ENCODE data around the gene SEPTIN7.
"Not testable (repeated sequence)": the region's sequence is repeated elsewhere in the genome, so short reads cannot be mapped to it uniquely, and the experiment has no call there.

Gene SEPTIN7

GRCh38 chr7:35800718-35801391, at the start of gene SEPTIN7:
SEPTIN7 (plus strand) TSS chr7:35801057; CDS start chr7:35801210, 153 bp downstream.
- DNase-seq (ENCODE audit: low read depth in 3 of 3, low spot score in 1 of 3), result peak; percentile 97 to 98 (median 98)

GRCh38 chr7:35752742-35753141, 48.1 kb upstream of the SEPTIN7 start:
- DNase-seq (ENCODE audit: low read depth in 3 of 3, low spot score in 1 of 3), result no peak

GRCh38 chr7:35753761-35754603, 46.9 kb upstream of the SEPTIN7 start:
- no peak for DNase-seq (ENCODE audit: low read depth in 3 of 3, low spot score in 1 of 3)

GRCh38 chr7:35754741-35755140, 46.1 kb upstream of the SEPTIN7 start:
- DNase-seq (ENCODE audit: low read depth in 3 of 3, low spot score in 1 of 3), result no peak

GRCh38 chr7:35755711-35756110, 45.1 kb upstream of the SEPTIN7 start:
- no peak for DNase-seq (ENCODE audit: low read depth in 3 of 3, low spot score in 1 of 3)

- not testable (repeated sequence) for DNase-seq (ENCODE audit: low read depth in 3 of 3, low spot score in 1 of 3)
Measured at GRCh38 chr7:35756453-35756852, 44.4 kb upstream of the SEPTIN7 start.

GRCh38 chr7:35757574-35757973, 43.3 kb upstream of the SEPTIN7 start:
- DNase-seq (ENCODE audit: low read depth in 3 of 3, low spot score in 1 of 3), result no peak

GRCh38 chr7:35758421-35758820, 42.4 kb upstream of the SEPTIN7 start:
- DNase-seq (ENCODE audit: low read depth in 3 of 3, low spot score in 1 of 3), result no peak

GRCh38 chr7:35760143-35760745, 40.6 kb upstream of the SEPTIN7 start:
- no peak for DNase-seq (ENCODE audit: low read depth in 3 of 3, low spot score in 1 of 3)

GRCh38 chr7:35761871-35762677, 38.8 kb upstream of the SEPTIN7 start:
- no peak for DNase-seq (ENCODE audit: low read depth in 3 of 3, low spot score in 1 of 3)

GRCh38 chr7:35762781-35763180, 38.1 kb upstream of the SEPTIN7 start:
- no peak for DNase-seq (ENCODE audit: low read depth in 3 of 3, low spot score in 1 of 3)

GRCh38 chr7:35768346-35768745, 32.5 kb upstream of the SEPTIN7 start:
- no peak for DNase-seq (ENCODE audit: low read depth in 3 of 3, low spot score in 1 of 3)

- DNase-seq (ENCODE audit: low read depth in 3 of 3, low spot score in 1 of 3), result no peak
Measured at GRCh38 chr7:35771776-35772175, 29.1 kb upstream of the SEPTIN7 start.

- DNase-seq (ENCODE audit: low read depth in 3 of 3, low spot score in 1 of 3), result no peak
Measured at GRCh38 chr7:35773994-35774393, 26.9 kb upstream of the SEPTIN7 start.

GRCh38 chr7:35776686-35777085, 24.2 kb upstream of the SEPTIN7 start:
- no peak for DNase-seq (ENCODE audit: low read depth in 3 of 3, low spot score in 1 of 3)

GRCh38 chr7:35777121-35777520, 23.7 kb upstream of the SEPTIN7 start:
- DNase-seq (ENCODE audit: low read depth in 3 of 3, low spot score in 1 of 3), result no peak

GRCh38 chr7:35780070-35780469, 20.8 kb upstream of the SEPTIN7 start:
- DNase-seq (ENCODE audit: low read depth in 3 of 3, low spot score in 1 of 3), result no peak

- DNase-seq (ENCODE audit: low read depth in 3 of 3, low spot score in 1 of 3), result no peak
Measured at GRCh38 chr7:35781200-35781701, 19.6 kb upstream of the SEPTIN7 start.

- no peak for DNase-seq (ENCODE audit: low read depth in 3 of 3, low spot score in 1 of 3)
Measured at GRCh38 chr7:35781767-35782515, 18.9 kb upstream of the SEPTIN7 start.

GRCh38 chr7:35784332-35784731, 16.5 kb upstream of the SEPTIN7 start:
- DNase-seq (ENCODE audit: low read depth in 3 of 3, low spot score in 1 of 3), result no peak

Measured in stimulated activated CD4-positive, alpha-beta T cell treated with anti-CD3 and anti-CD28 coated beads, TNF-alpha, amount 100 ng/mL, for 1 hour (primary cell).